GM21619 (cell line): Measurements from ENCODE around the gene KANSL1.

ENCODE experiments used
- ATAC-seq: cut with Tn5 transposase; IDR thresholded peaks from one replicate; pipeline ENCODE4 v1.9.1; 2021; ENCODE audit not compliant: unreplicated experiment

Gene KANSL1

DNA sequence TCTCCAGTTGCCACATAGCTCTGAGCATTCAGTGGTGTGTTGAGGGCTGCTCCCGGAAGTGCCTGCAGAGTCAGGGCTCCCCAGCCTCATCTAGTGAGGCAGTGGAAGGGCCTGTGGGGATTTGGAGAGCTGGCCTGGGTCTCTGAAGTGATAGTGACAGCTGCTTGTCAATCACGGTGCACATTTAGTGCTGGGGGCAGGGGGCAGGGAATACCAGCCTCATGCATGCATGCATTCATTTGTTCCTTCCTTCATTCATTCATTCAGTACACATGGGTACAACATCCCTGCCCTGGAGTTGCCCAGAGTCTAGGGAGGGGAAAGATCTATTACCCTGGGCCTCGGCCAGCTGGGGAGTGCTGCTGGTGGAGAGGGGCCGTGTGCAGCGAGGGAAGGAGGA lies 205.5 kb downstream of the KANSL1 start:
- no peak for ATAC-seq

DNA sequence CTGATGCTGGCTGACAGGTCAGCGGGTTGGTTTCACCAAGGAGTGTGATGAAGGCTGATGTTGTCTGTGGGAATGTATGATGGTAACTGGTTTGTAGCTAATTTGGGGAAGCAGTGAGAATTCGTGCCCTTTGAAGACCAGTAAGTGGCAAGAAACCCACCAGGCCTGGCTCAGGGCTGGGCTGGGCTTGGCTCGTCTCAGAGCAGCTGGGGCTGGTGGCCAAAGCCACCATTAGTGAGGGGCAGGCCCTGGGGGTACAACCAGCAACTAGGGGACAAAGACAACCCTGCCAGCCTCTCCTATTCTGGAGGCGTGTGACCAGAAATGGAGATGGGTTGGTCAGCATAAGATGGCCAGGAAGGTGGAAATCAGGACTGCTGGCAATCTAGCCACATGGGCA lies 207.2 kb downstream of the KANSL1 start:
- ATAC-seq, result no peak

DNA sequence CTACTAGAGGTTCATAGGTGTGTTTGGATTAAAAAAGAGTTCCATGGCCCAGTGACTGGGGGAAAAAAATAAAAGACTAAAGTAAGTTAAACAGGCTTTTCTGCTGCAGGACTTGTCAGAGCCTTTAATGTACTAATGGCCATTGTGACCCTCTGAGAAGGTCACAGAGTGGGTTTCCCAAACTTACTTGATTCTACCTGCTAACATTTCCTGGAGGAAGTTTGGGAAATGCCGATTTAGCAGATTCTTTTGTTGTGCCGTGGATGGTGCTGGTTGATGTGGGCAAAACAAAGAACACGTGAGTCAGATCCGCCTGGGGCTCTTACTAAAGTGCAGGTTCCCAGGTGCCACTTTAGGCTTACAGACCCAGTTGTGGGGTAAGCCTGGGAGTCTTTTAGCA lies 207.8 kb downstream of the KANSL1 start:
- no peak for ATAC-seq

DNA sequence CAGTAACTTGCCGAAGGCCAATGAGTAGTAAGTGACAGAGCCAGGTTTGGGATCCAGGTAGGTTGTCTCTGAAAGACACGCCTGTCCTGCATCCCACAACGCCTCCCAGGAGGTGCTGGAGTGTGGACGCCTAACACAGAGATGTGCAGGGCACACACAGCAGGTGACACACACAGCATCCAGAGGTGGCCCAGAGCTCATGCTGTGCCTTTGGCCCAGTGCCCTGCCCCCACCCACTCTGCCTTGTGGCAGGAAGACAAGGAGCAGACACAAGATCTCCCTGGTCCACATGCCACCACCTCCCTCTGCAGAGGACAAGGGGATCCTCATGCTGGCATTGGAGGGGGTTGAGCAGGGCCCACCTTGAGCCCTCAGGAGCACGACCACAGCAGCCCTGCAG lies 208.9 kb downstream of the KANSL1 start:
- ATAC-seq, result no peak

DNA sequence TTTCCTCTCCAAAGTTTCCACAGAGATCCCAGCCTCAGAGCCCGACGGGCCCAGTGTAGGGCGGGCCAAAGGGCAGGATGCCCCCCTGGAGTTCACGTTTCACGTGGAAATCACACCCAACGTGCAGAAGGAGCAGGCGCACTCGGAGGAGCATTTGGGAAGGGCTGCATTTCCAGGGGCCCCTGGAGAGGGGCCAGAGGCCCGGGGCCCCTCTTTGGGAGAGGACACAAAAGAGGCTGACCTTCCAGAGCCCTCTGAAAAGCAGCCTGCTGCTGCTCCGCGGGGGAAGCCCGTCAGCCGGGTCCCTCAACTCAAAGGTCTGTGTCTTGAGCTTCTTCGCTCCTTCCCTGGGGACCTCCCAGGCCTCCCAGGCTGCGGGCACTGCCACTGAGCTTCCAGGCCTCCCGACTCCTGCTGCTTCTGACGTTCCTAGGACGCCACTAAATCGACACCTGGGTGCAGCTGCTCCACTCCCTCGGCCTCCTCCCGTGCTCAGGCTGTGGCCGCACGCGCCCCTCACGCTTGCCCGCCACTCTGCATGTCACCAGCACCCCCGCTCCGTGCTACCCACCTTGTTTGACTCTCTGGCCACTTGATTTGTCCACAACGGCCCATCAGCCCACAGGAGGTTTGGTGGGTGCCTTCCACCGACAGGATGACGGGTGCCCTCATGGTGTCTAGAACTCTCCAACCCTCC lies 209.5 kb downstream of the KANSL1 start:
- no peak for ATAC-seq

DNA sequence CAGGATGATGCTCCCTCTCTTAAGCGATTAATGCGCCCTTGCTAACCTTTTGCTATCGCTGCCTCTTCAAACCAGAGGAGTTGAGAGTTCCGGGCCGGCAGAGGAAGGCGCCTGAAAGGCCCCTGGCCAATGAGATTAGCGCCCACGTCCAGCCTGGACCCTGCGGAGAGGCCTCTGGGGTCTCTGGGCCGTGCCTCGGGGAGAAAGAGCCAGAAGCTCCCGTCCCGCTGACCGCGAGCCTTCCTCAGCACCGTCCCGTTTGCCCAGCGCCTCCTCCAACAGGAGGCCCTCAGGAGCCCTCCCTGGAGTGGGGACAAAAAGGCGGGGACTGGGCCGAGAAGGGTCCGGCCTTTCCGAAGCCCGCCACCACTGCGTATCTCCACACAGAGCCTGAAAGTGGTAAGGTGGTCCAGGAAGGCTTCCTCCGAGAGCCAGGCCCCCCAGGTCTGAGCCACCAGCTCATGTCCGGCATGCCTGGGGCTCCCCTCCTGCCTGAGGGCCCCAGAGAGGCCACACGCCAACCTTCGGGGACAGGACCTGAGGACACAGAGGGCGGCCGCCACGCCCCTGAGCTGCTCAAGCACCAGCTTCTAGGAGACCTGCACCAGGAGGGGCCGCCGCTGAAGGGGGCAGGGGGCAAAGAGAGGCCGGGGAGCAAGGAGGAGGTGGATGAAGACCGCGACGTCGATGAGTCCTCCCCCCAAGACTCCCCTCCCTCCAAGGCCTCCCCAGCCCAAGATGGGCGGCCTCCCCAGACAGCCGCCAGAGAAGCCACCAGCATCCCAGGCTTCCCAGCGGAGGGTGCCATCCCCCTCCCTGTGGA lies 210.2 kb downstream of the KANSL1 start:
- no peak for ATAC-seq

DNA sequence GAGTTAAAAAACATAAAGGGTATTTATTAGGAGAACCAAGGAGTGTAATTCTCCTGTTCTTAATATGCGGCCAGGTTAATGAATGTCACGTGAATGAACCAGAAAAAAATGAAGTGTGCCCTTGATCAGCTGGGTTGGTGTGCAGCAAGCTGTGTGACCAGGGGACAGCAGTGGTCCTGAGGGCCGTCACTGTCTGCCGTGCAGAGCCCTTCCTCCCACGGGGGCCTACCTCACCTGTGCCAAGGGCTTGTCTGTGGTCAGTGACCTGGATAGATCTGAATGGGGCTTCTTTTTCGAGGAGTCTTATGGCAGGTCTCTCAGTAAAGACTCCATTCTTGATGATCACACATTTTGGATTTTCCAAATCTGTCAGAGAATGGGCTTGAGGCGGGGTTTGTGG lies 211.9 kb downstream of the KANSL1 start:
- no peak for ATAC-seq

DNA sequence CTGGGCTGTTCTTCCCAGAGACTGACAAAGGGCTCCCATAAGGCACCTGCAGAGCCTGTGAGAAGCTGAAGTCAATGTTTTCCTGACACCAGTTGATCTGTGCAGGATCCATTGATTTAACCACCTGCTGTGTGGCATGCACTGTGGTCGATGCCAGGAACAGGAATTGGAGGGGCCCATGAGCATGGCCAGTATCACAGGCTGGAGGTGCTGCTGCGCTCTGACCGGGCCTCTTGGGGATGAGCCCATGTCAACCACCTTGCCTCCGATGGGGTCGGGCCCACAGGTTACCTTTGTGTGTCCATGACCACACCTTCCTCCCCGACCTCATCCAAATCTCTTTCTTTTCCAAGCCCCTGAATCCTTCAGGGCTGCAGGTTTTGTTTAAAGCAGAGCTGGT lies 212.4 kb downstream of the KANSL1 start:
- ATAC-seq, result no peak
